SK-N-SH treated with all-trans-retinoic acid at 6 μM for 48 hours (cell line): ENCODE data around the gene PACSIN2.

Source experiments
- ATAC-seq: fragments of 200-7000 bp; cut with Tn5 transposase; 3 replicates; pipeline ENCODE4 v1.9.1; 2020; ENCODE audit warnings: mild to moderate bottlenecking, moderate library complexity
- BACH2 ChIP-seq: fragments of 250-450 bp; sonication (Bioruptor Pico); IDR thresholded peaks from 2 replicates; pipeline ENCODE4 v1.9.0; 2021; ENCODE audit warnings: mild to moderate bottlenecking, borderline replicate concordance
- CREB5 ChIP-seq: fragments of 250-450 bp; sonication (Bioruptor Pico); IDR thresholded peaks from 2 replicates; pipeline ENCODE4 v1.5.1; 2020; ENCODE audit warnings: low read depth, mild to moderate bottlenecking, moderate library complexity
- CSDC2 ChIP-seq: fragments of 250-450 bp; sonication (Bioruptor Pico); IDR thresholded peaks from 2 replicates; pipeline ENCODE4 v1.5.0; 2020; ENCODE audit warnings: mild to moderate bottlenecking, moderate library complexity
- CSRNP3 ChIP-seq: fragments of 250-450 bp; sonication (Bioruptor Pico); IDR thresholded peaks from 2 replicates; pipeline ENCODE4 v1.5.1; 2021; ENCODE audit warnings: mild to moderate bottlenecking, moderate library complexity
- ESRRG ChIP-seq: fragments of 250-450 bp; sonication (Bioruptor Pico); IDR thresholded peaks from 2 replicates; pipeline ENCODE4 v1.6.1; 2021; ENCODE audit warnings: mild to moderate bottlenecking
- PATZ1 ChIP-seq: fragments of 250-450 bp; sonication (Bioruptor Pico); IDR thresholded peaks from 2 replicates; pipeline ENCODE4 v1.8.0; 2020; ENCODE audit warnings: mild to moderate bottlenecking, moderate library complexity, borderline replicate concordance
- POU6F1 ChIP-seq: fragments of 250-450 bp; sonication (Bioruptor Pico); IDR thresholded peaks from 2 replicates; pipeline ENCODE4 v1.8.0; 2021; ENCODE audit warnings: low read depth, mild to moderate bottlenecking, moderate library complexity, borderline replicate concordance
- PPARA ChIP-seq: fragments of 250-450 bp; sonication (Bioruptor Pico); IDR thresholded peaks from 2 replicates; pipeline ENCODE4 v1.5.0; 2020; ENCODE audit warnings: mild to moderate bottlenecking, borderline replicate concordance
- RARB ChIP-seq: fragments of 250-450 bp; sonication (Bioruptor Pico); IDR thresholded peaks from 2 replicates; pipeline ENCODE4 v1.8.0; 2021; ENCODE audit warnings: mild to moderate bottlenecking, moderate library complexity
- SNAI2 ChIP-seq: fragments of 250-450 bp; sonication (Bioruptor Pico); IDR thresholded peaks from 2 replicates; pipeline ENCODE4 v1.5.0; 2020; ENCODE audit warnings: mild to moderate bottlenecking, moderate library complexity
- TOX ChIP-seq: fragments of 250-450 bp; sonication (Bioruptor Pico); IDR thresholded peaks from 2 replicates; pipeline ENCODE4 v1.8.0; 2021; ENCODE audit warnings: mild to moderate bottlenecking, moderate library complexity, borderline replicate concordance
- TSHZ2 ChIP-seq: fragments of 250-450 bp; sonication (Bioruptor Pico); IDR thresholded peaks from 2 replicates; pipeline ENCODE4 v1.5.0; 2020; ENCODE audit warnings: mild to moderate bottlenecking, moderate library complexity
- ZC3H10 ChIP-seq: fragments of 250-450 bp; sonication (Bioruptor Pico); IDR thresholded peaks from 2 replicates; pipeline ENCODE4 v1.5.1; 2021; ENCODE audit warnings: mild to moderate bottlenecking, moderate library complexity
- ZFP3 ChIP-seq: fragments of 250-450 bp; sonication (Bioruptor Pico); IDR thresholded peaks from 2 replicates; pipeline ENCODE4 v1.5.0; 2020; ENCODE audit warnings: mild to moderate bottlenecking, moderate library complexity
- ZNF565 ChIP-seq: fragments of 450-650 bp; formaldehyde crosslinking; conservative IDR thresholded peaks from 2 replicates; pipeline ENCODE4 v1.5.0; 2020; ENCODE audit warnings: low read depth, mild to moderate bottlenecking, moderate library complexity
- ZNF70 ChIP-seq: fragments of 450-650 bp; formaldehyde crosslinking; IDR thresholded peaks from 2 replicates; pipeline ENCODE4 v1.5.0; 2020; ENCODE audit warnings: mild to moderate bottlenecking, moderate library complexity
- ZNF8 ChIP-seq: fragments of 450-650 bp; formaldehyde crosslinking; IDR thresholded peaks from 2 replicates; pipeline ENCODE4 v1.5.0; 2020; ENCODE audit warnings: mild to moderate bottlenecking, moderate library complexity

PACSIN2 gene

GRCh38 chr22:42836026-42836425 lies 178.9 kb downstream of the PACSIN2 start:
- no peak for TF ChIP-seq ZNF565 (CRISPR knock-in tag)
- TF ChIP-seq CREB5 (CRISPR knock-in tag): no peak
- no peak for TF ChIP-seq CSDC2 (CRISPR knock-in tag)
- TF ChIP-seq ESRRG (CRISPR knock-in tag): no peak
- no peak for TF ChIP-seq ZFP3 (CRISPR knock-in tag)
- ATAC-seq: no peak

- no peak for ATAC-seq
- no peak for TF ChIP-seq CSDC2 (CRISPR knock-in tag)
- TF ChIP-seq BACH2 (CRISPR knock-in tag): no peak
- TF ChIP-seq ZC3H10 (CRISPR knock-in tag): no peak
- TF ChIP-seq PPARA (CRISPR knock-in tag): no peak
- TF ChIP-seq TSHZ2 (CRISPR knock-in tag): no peak
- no peak for TF ChIP-seq SNAI2
- TF ChIP-seq PATZ1 (CRISPR knock-in tag): no peak
- no peak for TF ChIP-seq ESRRG (CRISPR knock-in tag)
- no peak for TF ChIP-seq RARB (CRISPR knock-in tag)
- TF ChIP-seq CREB5 (CRISPR knock-in tag): no peak
- TF ChIP-seq POU6F1 (CRISPR knock-in tag): no peak
- no peak for TF ChIP-seq ZNF8 (CRISPR knock-in tag)
These were observed 180.6 kb downstream of the PACSIN2 start for GRCh38 chr22:42834177-42834949.

GRCh38 chr22:42833104-42833503 lies 181.8 kb downstream of the PACSIN2 start:
- no peak for TF ChIP-seq BACH2 (CRISPR knock-in tag)
- no peak for ATAC-seq

GRCh38 chr22:42831712-42832111 lies 183.2 kb downstream of the PACSIN2 start:
- ATAC-seq: no peak
- TF ChIP-seq ZNF565 (CRISPR knock-in tag) (no peak), ZNF8 (CRISPR knock-in tag) (no peak), ZNF70 (CRISPR knock-in tag) (no peak), CSDC2 (CRISPR knock-in tag) (no peak), CSRNP3 (CRISPR knock-in tag) (no peak), RARB (CRISPR knock-in tag) (no peak), TOX (CRISPR knock-in tag) (no peak)
